ENCODE results near the gene TMEM100.

Gene TMEM100, protein sequence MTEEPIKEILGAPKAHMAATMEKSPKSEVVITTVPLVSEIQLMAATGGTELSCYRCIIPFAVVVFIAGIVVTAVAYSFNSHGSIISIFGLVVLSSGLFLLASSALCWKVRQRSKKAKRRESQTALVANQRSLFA

DNA sequence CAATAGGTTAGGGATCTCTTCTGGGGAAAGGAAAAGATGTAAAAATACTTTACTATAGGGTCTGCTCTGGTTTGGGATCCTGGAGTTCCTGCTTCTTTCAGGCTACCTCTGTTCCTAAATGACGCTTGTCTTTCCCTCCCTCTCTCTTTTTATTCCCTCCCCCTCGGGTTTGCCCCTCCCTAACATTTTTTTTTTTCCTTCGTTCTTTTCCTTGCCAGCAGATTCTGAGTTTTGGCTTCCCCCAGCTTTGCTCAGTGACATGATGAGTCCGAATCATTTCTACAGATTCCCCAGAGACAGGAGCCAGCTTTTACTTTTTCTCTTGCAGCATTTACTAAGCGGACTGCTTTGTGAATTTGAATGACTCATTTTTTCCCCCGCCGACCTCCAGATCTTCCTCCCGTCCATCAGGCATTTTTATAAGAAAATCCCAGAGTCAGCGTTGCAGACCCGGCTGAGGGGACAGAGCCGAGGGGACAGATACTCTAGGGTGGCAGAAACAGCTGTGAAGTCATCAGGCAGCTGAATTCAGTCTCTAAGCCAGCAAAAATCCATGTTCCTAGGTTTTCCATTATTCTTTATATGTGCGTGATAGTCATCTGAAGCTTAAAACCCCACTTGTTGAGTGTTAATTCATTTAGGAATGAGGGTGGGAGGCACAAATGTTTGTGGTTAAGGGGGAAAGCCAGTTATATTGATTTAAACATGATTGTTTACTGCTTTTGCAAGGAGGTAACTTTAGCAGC, at the start of gene TMEM100:
Gene TMEM100 (minus strand): TSS at position 123 of the 746 bp plus-strand sequence. CDS start 1,794 bp downstream, outside the sequence.
- DNase-seq, result no peak

- DNase-seq, result no peak
These were observed 49.4 kb upstream of the TMEM100 start for GRCh38 chr17:55772086-55772485.

DNA sequence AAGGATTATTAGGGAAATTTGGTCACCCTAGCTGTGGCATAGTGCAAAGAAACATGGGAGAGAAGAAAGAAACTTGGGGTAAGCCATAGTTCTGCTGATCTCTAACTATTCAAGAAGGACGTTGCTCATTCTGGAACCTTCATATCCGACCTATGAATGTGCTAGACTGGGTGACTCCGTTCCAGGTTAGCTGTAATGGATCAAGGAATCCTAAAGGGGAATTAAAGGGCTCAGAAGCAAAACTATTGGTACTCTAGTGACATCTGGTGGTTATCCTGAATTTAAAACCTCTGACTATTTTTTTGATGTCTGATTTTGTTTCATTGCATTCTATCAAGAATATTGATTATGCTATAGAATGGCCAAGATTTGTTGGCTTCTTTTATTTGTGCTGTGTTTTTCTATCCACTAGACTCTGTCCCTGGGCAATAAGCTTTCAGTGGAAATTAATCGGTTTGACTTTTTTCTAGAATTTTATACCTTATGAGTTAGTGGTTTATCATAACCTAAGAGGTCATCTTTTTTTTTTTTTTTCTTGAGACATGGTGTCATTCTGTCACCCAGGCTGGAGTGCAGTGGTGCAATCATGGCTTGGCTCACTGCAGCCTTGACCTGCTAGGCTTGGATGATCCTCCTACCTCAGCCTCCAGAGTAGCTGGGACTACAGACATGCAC, 47.7 kb upstream of the TMEM100 start:
- DNase-seq, result peak; percentile 8

DNA sequence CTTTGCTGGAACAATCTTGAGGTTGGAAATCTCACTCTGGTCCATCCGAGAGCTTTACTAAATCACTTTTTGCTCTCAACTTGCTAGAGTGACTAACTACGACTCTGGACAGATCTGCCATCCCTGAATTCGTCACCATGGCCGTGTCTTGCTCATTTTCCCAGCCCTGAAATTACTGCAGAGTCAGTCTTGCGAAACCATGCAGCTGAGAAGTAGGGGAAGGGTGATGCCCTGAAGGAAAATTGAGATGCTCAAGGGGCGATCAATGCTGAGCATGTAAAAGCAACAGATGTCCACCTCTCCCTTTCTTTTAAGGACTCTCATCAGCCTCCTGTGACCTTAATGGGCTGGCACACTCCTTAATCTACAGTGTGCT, 46.9 kb upstream of the TMEM100 start:
- no peak for DNase-seq

GRCh38 chr17:55768936-55769624, 46.4 kb upstream of the TMEM100 start:
- no peak for DNase-seq

DNA sequence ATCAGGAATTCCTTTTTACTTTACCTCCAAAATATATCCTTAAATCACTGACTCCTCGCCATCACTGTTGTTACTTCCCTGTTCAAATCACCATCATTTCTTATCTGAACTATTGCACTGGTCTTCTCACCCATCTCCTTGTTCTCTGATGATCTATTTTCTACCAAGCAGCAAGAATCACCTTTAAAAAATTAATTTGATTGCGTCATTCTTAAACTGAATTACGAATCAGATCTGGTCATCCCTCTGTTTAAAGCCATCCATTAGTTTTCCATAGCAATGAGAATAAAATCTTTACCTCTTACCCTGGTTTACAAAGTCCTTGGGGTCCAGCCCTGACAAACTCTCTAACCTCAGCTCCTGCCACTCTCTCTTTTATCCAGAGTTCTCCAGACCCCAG, 42.8 kb upstream of the TMEM100 start:
- DNase-seq, result no peak

DNA sequence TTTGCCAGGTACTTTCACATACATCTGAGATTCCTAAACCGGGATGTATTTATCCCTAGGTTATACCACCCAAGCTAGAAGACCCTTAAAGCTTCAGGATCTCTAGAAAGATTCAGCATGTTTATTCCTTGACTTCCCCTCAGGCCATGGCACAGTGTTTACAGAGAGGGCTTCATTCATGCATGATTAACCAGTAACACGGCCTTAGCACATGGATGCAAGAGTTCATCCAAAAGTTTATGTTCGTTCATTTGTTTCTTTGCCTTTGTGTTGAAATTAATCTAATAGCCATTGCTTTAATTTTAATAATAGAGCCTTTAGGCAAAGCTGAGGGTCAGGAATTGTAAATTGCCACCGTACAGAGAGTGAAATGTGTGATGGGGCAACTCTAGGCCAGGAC, 41.9 kb upstream of the TMEM100 start:
- DNase-seq, result no peak

DNA sequence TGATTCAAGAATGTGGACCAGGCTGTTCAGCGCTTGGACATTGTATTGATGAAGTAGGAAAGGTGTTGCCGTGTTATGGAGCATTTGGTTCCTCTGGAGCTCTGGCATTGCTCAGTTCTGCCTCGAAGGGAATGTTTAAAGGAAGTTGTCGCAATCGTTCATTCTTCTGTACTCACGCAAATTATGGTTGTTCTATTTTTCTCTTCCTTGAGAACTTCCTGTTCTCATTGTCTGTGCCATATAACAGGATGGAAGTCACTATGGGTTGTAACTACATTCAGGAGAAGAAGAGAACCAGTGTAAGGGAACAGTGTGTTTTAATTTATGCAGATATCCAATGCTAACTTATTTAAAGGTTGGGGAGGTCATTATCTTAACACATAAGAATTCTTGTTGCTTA, 41.2 kb upstream of the TMEM100 start:
- DNase-seq, result no peak

DNA sequence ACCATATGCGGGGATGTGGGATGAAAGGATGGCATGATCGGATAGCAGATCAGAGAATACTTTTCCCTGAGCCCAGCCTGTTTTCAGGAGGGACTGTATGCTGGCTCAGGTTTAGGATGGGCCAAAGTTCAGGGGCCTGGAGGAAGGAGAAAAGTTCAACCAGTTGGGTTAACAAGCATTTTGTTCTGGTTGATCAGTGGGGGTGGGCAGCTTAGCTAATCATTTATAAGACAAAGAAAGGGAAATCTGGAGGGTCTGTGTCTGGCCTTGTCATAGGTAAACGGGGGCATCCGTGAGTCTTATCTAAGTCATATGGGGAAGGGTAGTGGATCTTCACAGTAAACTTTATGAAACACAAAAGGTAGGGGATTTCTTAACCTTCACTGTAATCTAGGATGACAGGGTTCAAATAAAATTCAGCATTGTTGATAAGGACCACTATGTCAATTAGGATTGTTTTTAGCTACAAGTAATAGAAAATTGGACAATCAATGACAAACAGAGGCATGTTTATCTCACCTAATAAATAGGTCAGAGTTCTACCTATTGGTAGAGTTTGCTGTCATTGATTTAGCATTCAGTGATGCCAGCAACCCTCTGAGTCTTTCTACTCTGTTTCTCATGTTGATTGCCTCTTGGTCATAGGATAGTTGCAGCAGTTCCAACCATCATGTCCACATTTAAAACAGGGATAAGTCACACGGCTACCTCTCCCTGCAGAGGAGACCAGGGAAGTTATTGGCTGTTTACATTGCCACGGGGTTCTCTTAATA, 39.6 kb upstream of the TMEM100 start:
- no peak for DNase-seq

- no peak for DNase-seq
These were observed 38.1 kb upstream of the TMEM100 start for GRCh38 chr17:55760643-55761355.

DNA sequence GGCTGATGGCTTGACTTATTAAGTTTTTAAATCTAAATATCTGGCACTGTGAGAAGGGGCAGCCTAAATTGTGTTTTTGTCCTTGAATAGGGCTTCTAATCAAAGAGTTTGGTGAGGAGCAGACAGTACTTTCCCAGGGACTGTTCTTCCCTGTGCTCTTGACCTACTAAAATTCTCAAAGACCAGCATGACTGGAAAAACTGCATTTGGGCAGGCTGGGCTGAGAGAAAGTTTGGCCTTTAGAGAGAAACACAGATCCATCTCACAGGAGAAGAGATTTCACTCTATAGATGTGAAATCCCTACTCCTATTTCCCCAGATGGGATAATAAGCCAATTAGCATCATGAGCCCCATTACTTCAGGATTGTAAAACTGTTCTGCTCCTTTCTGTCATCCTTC, 35.5 kb upstream of the TMEM100 start:
- no peak for DNase-seq

DNA sequence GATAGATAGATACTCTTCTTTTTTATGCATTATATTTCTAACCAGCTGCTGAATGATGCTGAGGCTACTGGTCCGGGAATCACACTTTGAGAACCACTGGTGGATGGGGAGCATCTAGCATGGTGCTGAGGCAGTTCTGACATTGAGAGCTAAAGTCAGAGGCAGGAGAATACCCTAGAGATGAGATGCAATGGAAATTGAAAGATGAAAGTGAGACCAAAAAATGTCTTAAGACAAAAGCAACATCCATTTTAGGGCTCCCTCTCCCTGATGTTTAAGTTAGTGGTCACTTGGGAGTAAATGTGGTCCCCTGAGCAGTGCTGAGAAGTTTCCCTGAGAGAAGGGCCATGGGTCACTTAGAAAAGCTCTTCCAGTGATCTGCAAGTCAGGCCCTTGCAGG, 35.0 kb upstream of the TMEM100 start:
- no peak for DNase-seq

DNA sequence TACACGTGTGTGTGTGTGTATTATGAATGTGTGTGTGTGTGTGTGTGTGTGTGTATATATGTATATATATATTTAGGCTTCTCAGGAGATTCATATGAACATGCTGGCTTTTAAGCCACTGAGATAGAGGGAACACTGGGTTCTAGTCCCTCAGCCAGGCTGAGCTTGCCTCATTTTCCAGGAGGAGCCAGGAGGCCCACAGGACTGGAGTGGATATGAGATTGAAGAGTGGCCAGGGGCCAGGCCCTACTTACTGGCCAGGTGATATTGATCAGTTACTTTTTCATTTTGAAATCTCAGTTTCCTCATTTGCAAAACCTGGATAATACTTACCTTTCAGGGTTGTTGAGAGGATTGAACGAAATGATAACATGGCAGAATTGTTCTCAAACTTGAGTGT, 34.0 kb upstream of the TMEM100 start:
- DNase-seq, result no peak

DNA sequence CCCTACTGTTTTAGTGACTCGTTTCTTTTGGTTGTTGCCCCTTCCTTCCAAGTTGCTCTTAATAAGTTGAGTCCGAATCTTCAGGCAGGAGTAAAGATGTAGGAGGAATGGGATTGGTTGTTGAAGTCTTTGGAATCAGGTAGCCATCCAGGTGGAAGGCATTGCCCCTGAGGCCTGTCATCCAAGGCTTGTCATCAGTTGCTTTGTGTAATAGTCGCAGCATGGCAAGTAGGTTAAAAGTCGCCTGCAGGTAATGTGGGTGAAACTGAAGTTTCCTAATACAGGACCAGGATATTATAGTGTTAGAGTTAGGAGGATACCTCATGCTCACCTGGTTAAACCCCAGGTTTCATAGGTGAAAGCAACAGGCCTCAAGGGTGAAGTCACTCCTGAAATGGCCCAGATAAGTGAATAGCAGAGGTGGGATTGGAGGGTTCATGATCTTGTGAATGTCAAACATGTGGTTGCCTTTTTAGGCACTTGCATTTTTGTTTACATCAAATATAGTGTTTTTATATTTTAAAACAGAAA, 29.1 kb upstream of the TMEM100 start:
- no peak for DNase-seq

GRCh38 chr17:55750750-55751657, 28.3 kb upstream of the TMEM100 start, which contains the start of gene PCTP:
Gene PCTP (plus strand): TSS chr17:55751051. CDS start chr17:55751104, 53 bp downstream.
- peak; percentile 87 for DNase-seq

DNA sequence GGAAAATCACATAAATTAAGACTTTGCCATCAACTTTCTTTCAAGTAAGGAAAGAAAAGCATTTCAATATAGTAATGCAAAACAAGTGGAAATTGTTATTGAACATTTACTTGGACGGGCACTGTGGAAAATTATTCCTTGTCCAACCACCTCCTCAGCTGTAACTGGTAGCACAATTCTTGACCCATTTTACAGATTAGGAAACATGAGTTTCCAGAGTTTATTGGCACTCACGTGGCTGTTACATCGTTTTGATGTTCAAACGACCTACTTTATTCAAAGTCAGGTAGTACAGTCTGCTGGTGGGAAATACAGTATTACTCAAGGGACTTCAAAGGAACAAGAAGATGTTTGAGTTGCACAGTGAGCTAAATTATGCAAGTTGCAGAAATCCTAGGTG, 27.3 kb upstream of the TMEM100 start:
- DNase-seq, result no peak

GRCh38 chr17:55748841-55749240, 26.2 kb upstream of the TMEM100 start:
- DNase-seq, result no peak

DNA sequence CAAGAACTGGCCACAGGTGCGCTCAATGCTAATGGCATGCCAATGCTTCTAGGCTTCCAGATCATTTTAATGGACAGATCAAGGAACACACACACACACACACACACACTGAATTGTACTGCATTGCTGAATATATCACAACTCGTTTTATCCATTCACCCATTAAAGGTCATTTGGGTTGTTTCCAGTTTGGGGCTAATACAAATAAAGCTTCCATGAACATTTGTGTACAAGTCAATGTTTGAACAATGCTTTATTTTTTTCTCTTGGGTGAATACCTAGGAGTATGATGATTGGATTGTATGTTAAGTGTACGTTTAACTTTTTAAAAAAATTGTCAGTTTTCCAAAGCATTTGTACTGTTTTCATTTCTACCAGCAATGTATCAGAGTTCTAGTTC, 24.5 kb upstream of the TMEM100 start:
- no peak for DNase-seq

DNA sequence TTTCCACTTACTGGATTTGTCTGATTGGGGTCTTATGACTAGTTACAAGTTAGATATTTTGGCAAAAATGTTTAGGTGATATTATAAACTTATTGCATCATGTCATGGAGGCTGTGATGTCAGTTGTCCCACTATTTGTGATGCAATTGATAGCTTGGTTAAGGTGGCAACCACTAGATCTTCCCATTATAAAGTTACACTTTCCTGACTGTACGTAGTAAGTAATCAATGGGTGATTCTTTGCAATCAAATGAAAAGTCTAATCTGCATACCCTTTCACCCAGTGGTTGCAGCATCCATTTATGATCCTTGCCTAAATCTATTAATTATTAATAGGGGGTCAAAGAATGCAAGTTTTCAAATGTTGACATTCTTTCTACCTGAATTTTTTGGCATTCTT, 23.8 kb upstream of the TMEM100 start:
- DNase-seq, result no peak

DNA sequence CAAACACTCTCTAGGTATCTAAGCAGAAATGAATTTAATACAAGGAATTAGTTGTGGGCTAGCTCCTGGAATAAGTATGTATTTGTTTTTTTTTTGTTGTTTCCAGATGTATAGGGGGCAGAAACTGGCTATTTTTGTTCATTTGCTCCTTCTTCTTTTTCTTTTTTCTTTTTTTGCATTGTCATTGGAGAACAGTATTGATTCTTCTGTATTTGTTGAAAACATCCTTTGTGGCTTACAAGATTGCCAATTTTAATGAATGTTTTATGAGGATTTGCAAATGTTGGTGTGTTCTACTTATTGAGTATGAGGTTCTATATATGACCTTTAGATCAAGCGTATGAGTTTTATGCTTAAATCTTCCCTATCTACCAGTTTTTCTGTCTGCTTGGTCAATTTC, 22.6 kb upstream of the TMEM100 start:
- DNase-seq, result no peak

Data from activated CD4-positive, alpha-beta T cell treated with anti-CD3 and anti-CD28 coated beads, Interleukin-2, amount 50 U/mL, for 16 hours (primary cell).